Epidermal melanocyte (primary cell): ENCODE results near the gene TNFAIP2.

Experiments
- DNase-seq: peaks from one replicate; pipeline ENCODE4 v3.0.0; 2011; ENCODE audit warnings: low spot score; ENCODE audit not compliant: insufficient read length

TNFAIP2 gene

DNA sequence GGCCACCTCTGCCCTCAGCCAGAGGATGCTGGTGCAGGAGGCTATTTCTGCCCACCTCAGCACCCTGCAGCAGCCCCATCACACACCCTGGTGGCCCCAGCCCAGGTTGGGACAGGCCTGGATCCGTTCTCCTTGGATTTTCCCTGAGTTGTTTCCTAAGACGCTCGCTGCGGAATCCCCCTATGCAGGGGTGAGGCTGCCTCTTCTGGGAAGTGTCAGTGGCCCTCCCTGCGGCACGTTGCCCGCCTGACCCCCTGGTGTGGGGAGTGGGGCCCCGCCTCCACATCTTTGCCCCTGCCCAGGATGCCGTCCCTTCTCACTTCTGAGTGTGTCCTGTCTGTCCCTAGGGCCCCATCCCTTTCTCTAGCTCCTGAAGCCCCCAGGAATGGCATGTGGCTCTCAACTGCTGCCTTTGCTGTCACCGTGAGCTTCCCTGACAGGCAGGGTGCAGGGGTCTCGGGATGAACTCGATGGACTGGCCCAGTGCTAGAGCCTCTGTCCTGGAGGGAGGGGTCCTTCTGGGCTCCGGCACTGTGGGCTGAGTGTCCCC lies 29.3 kb upstream of the TNFAIP2 start:
- DNase-seq = no peak

DNA sequence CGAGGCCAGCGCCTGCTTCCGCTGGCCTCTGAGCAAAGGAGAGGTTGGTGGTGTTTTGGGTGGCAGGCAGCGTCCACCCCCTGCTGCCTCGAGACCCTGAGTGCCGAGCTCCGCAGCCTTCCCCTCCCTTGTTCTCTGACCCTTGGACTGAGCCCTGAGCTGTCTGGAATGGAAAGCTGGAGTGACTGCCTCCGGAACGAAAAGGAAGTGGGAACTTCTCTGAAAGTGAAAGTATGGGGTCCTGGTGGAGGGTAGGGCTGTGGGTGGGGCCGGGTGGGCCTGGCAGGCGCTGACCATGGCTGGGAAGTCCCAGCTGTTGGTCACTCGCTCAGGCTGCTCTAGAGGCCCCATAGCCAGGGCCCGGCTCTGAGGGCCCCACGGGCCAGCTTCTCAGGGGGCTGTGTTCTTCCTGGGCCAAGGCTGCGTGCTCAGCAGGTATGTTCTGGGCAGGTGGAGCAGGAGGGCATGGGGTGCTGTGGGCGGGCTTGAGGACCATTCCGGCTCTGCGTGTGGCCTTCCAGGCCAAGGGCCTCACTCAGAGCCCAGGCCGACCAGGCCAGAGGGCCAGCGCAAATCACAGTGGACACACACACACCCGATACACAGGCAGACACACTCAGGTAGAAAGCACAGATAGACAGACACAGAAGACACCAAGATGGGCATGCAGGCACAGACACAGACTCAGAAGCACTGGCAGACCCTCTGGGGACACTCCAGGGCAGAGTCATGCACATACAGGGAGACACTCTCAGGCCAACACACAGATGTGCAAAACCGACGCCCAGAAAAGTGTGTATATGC lies 28.7 kb upstream of the TNFAIP2 start, which contains the start of gene EXOC3L4:
Gene EXOC3L4 (plus strand): TSS at position 320 of the 804 bp plus-strand sequence. CDS start 5,495 bp downstream, outside the sequence.
- DNase-seq = no peak

DNA sequence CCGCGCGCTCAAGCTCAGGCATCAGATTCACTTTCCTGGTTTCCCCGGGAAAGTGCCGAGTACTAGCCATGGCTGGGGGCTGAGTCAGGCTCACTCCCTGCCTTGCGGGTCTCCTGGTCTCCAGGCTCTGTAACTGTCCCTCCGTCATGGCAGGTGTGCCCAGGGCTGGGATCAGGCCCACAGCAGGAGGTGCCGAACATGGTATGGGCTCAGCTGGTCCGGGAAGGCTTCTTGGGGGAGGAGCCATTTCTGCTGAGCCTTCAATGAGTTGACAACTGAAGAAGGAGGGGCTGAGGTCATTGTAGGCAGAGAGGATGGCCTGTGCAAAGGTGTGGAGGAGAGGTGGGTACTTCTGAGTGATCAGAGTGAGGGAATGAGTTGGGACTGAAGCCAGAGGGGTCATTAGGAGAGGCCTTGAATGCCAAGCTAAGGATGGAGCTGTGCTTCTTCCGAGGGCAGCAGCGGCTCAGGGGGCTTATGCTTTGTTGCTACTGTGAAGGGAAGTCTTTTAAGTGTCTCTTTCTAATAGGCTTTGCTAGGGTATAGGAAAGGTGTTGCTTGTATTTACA lies 28.0 kb upstream of the TNFAIP2 start:
- no peak for DNase-seq

DNA sequence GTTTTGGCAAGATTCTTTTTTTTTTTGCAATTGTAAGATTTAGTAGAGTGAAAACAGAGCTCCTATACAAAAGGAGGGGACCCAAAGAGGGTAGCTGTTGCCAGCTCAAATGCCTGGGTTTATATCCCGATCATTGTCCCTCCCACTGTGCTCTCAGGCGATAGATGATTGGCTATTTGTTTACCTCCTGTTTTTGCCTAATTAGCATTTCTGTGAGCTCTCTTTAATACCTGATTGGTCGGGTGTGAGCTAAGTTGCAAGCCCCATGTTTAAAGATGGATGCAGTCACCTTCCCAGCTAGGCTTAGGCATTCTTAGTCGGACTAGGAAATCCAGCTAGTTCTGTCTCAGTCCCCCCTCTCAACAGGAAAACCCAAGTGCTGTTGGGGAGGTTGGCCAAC lies 26.9 kb upstream of the TNFAIP2 start:
- no peak for DNase-seq

DNA sequence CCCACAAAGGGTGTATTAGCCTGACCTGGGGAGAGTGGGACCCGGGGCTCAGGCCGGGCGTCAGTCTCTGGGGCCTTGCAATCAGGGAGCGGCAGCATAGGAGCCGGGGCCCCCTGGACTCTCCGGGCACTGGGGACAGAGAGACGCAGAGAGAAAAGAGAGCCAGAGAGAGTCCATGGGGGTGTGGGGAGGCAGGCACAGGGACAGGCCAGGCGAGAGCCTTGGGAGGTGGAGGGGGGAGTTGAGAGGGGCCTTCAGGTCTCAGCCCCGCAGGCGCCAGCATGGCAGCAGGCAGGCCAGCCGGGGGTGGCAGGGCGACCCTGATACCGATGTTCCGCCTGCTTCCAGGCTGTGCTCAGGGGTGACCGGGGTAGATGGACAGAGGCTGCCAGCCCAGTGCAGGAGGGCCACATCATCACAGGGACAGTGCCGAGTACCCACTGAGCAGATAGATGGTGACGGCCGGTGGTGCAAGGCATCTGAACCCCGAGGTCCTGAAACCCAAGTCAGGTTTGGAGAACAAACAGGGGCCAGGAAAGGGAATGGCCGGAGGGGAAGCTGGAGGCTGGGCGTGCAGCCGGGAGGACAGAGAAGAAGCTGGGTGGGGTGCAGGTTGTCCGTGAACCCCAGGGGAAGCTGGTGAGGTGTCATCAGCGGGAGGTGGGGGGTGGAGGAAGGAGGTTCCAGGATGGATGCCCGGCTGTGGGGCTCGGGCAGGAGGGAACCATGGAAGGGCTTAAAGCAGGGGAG lies 25.8 kb upstream of the TNFAIP2 start:
- no peak for DNase-seq

DNA sequence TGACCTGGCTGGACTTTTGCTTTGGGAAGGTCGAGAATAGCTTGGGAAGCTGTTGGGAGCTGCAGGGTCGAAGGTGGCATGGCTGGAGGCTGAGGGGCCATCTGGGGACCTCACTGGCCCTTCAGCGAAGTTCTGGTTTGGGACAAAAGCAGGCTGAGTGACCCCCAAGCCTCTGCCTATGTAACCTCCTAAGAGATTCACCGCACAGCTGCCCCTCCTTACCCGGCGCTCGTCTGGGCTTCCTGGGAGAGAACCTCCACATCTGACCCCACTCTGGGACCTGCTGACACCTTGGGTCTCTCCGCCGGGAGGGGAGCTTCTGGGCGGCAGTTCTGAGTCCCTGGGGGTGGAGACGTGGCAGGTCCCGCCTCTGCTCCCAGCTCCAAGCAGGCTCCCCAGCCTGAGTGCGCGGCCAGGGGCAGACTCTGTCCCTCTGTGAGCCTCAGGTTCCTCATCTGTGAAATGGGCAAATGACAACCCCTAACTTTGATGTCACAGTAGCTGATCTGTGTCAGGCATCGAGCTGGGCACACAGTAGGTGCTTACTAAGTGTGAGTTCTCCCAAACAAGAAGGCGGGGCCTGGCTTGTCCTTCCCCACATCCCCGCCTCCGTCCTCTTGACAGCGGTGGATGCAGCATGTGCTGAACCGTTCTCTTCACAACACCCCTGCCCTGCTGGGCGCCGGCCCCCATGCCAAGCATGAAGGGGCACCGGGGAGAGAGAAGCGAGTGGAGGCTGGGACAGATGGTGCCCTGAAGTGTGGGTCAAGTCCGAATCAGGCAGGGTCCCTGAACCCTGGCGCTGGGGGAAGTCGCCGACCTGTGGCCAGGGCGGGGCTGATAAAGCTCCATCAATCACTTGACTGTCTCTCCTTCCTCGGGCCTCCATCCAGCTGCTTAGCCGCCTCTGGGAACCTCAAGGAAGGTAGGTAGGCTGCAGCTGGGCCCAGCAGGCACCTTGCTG lies 25.0 kb upstream of the TNFAIP2 start:
- no peak for DNase-seq

DNA sequence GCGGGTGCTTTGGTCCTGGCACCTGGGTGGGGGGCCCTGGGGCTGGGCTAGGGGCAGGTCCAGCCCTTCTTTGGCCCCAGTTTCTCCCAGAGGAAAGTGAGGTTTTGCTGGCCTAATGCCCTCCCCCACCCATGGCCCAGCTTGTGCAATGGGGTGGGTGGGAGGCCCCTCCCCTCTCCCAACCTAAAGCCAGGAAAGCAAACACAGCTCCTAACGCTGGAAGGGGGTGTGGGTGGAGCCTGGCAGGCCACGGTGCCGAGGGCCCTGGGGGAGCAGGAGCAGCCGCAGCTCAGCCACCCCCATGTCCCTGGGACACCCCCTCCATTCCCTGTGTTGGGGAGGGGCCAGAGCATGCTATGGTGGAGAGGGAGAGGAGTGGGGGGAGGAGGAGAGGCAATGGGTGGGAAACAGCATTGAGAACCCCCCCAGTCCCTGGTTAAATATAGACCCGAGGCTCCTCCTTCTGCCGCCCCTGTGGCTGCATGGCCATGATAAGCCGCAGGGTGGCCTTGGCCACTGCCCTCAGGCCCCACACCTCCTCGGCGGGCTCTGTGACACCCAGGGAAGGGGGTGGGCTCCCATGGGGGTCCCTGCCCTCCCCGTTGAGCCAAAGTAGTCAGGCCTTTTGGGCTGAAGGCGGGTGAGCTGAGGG lies 24.1 kb upstream of the TNFAIP2 start:
- no peak for DNase-seq

DNA sequence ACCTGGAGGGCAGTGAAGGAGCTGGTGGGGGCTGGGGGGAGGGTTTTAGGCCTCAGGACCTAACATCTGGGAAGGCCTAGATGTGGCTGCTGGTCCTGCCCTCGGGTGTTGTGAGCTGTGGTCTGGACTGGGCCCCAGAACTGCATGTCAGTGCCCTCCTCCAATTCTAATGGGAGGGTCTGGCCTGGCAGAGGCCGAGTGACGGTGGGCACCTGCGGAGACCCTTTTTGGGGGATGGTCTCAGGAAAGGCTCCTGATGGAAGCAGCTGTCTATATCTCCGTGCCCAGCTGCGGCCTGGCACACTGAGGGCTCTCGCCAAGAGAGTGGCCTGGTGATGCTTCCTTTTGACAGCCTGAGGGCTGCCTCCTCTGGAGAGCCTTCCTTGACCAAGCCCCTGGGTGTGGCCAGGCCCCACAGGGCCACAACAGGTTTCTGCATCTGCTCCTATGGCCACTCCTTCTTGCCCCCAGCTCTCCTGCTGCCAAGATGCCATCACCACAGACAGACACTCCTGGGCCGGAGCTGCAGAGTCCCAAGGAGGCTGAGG lies 23.5 kb upstream of the TNFAIP2 start:
- DNase-seq = no peak

DNA sequence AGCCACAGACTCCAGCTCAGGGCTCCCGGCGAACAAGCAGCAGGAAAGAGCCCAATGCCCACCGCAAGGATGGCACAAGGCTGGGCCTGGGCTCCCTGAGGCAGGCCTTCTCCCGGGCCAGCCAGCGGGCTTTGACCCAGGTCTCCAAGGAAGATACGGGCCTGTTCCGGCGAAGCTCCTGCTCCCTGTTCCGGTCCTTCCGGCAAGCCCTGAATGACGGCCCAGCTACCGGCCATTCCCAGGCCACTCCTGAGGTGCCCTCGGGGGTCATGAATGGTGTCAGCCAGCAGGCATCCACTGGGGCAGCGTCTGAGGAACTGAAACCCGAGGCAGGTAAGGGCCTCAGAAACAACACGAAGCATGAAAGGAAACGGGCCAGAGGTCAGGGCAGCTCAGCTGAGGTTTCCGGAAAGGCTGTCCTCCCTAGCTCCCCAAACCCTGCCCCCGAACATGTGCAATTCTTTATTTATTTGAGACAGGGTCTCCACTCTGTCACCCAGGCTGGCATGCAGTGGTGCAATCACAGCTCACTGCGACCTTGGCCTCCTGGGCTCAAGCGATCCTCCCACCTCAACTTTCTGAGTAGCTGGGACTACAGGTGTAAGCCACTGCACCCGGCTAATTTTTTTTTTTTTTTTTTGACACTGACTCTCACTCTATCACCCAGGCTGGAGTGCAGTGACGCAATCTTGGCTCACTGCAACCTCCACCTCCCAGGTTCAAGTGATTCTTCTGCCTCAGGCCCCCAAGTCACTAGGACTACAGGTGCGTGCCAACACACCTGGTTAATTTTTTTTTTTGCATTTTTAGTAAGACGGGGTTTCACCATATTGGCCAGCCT lies 22.8 kb upstream of the TNFAIP2 start:
- no peak for DNase-seq

DNA sequence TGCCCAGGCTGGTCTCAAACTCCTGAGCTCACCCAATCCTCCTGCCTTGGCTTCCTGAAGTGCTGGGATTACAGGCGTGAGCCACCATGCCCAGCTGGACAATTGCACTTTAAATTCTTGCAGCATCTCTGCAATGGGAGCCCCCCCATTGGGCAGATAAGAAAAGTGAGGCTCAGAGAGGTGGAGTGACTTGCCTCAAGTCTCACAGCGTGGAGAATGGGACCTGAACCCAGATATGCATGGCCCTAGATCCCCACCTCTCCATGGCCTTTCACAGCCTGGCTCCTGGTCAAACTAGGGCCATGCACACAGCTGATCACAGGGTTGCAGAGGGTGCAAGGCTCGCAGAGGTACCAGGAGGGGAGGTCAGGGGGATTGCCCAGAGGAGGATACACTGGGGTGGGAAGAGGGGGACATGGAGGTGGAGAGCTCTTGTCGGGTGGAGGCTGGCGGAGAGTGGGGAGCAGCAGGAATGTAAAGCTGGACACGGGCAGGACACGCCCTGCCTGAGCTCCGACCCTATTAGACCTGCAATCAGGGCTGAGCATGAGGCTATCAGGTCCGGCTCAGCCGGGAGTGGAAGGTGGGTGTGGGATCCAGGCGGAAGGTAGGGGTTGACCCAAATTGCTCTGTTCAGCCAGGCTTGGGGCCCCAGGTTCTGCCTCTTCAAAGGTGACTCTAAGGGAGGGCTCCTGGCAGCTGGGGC lies 21.9 kb upstream of the TNFAIP2 start:
- no peak for DNase-seq

DNA sequence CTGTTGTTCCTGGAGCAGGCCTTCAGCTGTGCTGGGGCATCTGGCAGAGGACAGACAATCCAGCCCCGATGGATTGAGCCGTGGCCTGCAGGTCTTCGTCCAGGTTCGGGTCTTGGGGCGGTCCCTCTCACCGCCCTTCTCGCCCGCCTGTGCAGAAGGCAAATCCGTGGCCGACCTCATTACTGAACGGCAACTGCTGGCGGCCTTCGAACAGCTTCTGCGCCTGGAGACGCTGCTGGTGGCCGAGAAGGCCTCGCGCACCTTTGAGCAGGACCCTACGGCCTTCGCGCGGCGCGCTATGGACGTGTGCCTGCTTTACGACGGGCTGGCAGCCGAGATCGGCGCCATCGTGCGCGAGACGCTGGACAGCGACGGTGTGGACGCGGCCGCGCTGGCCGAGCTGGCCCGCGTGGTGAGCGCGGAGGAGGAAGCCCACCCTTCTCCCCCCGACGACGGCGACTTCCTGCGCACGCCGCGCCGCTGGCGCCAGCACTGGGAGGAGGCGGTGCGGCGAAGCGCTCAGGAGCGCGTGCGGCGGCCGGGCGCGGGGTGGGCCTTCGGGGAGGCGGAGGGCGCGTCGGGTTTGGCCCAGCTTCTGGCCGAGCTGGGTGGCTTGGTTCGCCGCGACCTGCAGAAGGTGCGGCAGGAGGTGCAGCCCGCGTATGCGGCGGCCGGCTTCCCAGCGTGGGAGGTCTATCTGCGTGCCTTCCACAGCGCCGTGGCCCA lies 21.1 kb upstream of the TNFAIP2 start:
- DNase-seq = no peak

DNA sequence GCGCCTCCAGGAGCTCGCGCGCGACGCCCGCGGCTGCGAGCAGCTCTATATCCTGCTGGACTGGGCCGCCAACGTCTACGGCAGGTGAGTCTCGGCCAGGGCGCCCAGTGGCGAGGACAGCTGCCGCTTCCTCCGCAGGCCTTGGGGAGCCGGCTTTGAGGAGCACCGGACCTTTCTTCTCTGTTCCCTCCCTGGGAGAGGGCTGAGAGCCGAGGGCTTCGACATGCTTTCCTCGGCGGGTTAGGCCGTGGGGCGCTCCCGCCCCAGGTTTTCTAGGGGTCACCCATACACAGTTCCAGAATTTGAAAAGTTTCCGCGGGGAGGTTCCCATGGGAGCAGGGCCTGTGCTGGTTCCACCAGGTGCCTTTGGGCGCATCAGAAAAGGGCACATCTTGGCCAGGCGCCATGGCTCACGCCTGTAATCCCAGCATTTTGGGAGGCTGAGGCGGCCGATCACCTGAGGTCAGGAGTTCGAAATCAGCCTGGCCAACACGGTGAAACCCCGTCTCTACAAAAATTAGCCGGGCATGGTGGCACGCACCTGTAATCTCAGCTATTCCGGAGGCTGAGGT lies 20.5 kb upstream of the TNFAIP2 start:
- no peak for DNase-seq

DNA sequence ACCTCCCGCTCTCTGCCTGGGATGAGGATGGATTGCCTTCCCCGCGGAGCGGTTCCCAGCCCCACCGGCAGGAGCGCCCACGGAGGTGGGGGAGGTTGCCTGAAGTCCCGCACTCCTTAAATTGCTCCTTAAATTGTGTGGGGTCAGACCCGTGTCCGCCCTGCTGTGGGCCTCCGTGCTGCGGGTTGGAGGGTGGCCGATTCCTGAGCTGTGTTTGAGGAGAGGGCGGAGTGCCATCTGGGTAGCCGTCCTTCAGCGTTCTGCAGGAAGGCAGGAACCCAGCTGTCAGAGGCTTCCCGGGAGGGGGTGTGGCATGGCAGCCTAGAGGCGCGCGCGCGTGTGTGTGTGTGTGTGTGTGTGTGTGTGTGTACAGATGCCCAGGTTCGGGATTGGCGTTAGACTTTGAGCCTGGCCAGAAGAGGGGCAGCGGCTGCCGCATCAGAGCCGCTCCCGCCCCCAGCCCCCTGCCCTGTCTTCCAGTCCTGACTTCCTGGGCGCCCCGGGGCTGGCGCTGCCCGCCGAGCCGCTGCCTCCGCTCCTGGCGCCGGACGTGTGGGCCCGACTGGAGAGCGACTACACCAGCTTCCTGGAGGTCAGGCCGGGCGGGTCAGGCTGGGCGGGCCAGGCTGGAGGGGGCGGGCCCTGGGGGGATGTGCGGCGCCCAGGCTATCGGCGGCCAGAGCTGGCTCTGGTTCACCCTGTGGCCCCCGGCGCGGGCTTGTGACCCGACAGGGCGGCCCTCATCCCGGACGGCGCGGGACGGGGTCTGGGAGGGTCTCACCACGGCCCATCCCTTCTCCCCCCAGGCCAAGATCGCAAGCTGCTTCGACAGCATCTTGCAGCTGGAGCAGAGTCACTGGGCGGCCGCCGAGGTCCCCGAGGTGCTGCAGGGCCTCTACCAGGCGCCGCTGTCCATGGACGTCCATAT lies 19.5 kb upstream of the TNFAIP2 start:
- DNase-seq = peak; percentile 54

DNA sequence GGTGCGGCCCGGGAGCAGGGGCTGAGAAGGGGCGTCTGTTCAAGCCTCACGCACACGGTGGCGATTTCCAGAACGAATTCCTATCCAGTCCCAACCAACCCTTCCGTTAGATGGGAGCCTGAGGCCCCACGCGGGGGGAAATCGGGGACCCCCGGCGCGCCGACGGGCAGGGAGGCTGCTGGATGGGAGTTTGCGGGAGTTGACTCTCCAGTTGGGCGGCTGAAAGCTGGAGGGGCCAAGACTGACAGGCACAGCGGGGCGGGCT lies 18.9 kb upstream of the TNFAIP2 start:
- no peak for DNase-seq

DNA sequence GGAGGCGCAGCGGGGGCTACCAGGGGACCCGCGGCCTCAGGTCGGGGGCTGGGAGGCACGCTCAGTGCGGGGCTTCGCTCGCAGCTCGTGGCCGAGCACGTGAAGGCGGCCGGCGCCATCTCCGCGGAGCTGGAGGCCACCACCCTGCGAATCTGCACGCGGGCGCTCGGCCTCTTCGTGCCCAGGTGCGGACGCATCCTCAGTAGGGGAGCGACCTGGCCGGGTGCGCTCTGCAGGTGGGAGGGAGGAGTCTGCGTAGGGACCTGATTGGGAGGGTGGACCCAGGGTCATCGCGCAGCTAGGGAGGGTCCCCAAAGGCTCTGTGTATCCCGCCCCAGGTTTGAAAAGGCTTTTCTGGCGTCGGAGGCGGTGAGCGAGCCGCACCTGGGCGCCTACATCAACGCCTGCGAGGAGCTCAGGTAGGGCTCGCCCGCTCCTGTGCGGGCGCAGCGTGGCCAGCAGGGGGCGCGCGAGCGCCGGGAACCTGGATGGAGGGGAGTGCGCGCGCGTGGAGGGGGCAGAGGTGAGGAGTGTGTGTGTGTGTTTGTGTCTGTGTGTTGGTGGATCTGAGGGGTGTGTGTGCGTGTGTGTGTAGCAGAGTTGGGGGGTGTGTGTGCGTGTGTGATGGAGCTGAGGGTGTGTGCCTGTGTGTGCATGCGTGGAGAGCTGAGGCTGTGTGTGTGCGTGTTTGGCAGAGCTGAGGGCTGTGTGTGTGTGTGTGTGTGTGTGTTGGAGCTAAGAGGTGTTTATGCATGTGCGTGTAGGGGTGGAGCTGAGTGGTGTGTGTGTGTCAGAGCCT lies 18.4 kb upstream of the TNFAIP2 start:
- peak; percentile 65 for DNase-seq

DNA sequence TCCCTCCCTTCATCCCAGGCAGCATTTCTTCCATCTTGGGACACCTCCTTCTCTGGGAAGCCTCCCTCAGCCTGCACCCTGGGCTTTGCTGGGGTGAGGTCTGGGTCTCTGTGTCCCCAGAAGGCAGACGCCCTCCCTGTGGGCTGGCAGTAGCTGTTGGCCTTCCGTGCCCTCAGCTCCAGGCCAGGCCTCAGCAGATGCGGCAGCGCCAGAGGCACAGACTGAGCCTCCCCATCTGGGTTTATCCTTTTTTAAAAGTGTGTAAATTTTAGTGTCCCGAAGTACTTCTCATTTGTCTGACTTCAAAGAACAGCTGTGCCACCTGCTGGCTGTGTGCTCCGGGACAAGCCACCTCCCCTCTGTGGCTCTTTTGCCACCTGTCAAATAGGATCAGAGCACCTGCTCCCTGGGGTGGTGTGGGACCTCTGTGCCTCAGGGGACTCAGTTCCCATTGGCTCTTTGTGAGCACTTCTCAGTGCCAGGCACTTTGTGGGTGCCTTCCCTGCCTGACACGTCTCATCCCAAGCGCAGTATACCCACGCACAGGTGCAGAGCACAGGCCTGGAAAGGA lies 17.6 kb upstream of the TNFAIP2 start:
- no peak for DNase-seq
